ENCODE results near the gene SFRP5. TPM values are rescaled to one million over a fixed set of nuclear protein-coding genes. Genes with fewer than 3 reads are reported as not detected.

The SFRP5 gene
- total and polyA plus RNA-seq, 10 of the 15 experiments (the other 5 are each of a cell fraction or from before 2014, with no cell fraction given): not detected

DNA sequence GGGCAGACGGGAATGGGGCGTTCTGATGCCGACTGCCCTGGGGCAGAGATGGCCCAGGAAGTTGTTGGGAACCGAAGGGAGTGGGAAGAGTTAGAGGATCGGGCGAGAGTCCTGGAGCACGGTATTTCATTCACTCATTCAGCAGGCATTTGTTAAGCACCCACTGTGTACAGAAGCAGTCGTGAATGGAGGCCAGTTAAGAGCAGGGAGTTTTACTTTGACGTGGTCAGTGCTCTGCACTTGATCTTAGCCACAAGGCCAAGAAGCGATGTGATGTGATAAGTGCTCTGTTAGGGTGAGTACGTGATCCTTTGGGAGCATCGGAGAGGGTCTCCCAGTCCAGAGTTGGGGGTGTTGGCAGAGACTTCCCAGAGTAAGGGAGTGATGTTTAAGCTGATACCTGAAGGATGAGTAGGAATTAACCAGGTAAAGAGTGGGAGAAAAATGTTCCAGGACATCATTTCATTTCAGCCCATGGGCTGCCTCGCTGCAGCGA, 34.0 kb downstream of the SFRP5 start:
- peak overlapping the region; percentile 91 for H3K27ac ChIP-seq (ENCODE audit: control insufficient read depth, insufficient read depth)

GRCh38 chr10:97736902-97737769, 34.7 kb downstream of the SFRP5 start, which contains the start of gene ZFYVE27:
ZFYVE27 (plus strand) TSS chr10:97737128; CDS start chr10:97738478, 1,350 bp downstream.
- SMC1A ChIA-PET (ENCODE audit: uncharacterized antibody, unreplicated experiment): interaction anchor here (0.7 to 4.5 kb wide), 13 partner anchors 8 to 183 kb away, joined by 3 to 24 read pairs (median 5); partner anchors contain the start of gene AVPI1
- TF ChIP-seq USF2 (IDR thresholded peaks at IDR 0.05; ENCODE audit: borderline replicate concordance, low read depth, low read length) (no peak), ZNF274 (IDR thresholded peaks at IDR 0.05; ENCODE audit: insufficient read depth, insufficient read length) (no peak), BACH1 (IDR thresholded peaks at IDR 0.05; ENCODE audit: borderline replicate concordance) (peak; percentile 78; the same call in 1 of the 2 replicates), TARDBP (IDR thresholded peaks at IDR 0.05; ENCODE audit: borderline replicate concordance) (no peak), NFYA (IDR thresholded peaks at IDR 0.05; ENCODE audit: borderline replicate concordance, low read depth, low read length) (no peak), TBL1XR1 (IDR thresholded peaks at IDR 0.05; ENCODE audit: low read depth, low read length) (no peak), TCF3 (IDR thresholded peaks at IDR 0.05; ENCODE audit: borderline replicate concordance, insufficient read depth, low read depth, low read length) (no peak), RAD21 (IDR thresholded peaks at IDR 0.05; ENCODE audit: insufficient read depth, low read depth, low read length) (no peak)
- TF ChIP-seq, protein P1, sequence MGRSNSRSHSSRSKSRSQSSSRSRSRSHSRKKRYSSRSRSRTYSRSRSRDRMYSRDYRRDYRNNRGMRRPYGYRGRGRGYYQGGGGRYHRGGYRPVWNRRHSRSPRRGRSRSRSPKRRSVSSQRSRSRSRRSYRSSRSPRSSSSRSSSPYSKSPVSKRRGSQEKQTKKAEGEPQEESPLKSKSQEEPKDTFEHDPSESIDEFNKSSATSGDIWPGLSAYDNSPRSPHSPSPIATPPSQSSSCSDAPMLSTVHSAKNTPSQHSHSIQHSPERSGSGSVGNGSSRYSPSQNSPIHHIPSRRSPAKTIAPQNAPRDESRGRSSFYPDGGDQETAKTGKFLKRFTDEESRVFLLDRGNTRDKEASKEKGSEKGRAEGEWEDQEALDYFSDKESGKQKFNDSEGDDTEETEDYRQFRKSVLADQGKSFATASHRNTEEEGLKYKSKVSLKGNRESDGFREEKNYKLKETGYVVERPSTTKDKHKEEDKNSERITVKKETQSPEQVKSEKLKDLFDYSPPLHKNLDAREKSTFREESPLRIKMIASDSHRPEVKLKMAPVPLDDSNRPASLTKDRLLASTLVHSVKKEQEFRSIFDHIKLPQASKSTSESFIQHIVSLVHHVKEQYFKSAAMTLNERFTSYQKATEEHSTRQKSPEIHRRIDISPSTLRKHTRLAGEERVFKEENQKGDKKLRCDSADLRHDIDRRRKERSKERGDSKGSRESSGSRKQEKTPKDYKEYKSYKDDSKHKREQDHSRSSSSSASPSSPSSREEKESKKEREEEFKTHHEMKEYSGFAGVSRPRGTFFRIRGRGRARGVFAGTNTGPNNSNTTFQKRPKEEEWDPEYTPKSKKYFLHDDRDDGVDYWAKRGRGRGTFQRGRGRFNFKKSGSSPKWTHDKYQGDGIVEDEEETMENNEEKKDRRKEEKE (IDR thresholded peaks at IDR 0.05): no peak

More for the DNA sequence above, 34.0 kb downstream of the SFRP5 start:
- peak; percentile 53 for ATAC-seq
- in situ Hi-C loops (cut with MboI) (no loop called here), intact Hi-C loops (cut with micrococcal nuclease; ENCODE audit: unreplicated experiment) (no loop called here)
- WGBS (ENCODE audit: insufficient coverage, insufficient replicate concordance, low lambda C conversion rate, missing lambda C conversion rate): 24% methylated on average over 14 of the region's 14 CpGs
- TF ChIP-seq ZZZ3 (IDR thresholded peaks at IDR 0.05; ENCODE audit: control insufficient read depth, insufficient read length, low read depth) (no peak), ZNF24 (IDR thresholded peaks at IDR 0.05) (peak; percentile 73)
- ChIA-PET POLR2A (no interaction called here), CTCF (interaction anchor here (1.4 kb wide), 1 partner anchor 36 kb away, joined by 3 read pairs; no protein-coding TSS in a partner anchor), RAD21 (ENCODE audit: unreplicated experiment) (no interaction called here), SMC1A (ENCODE audit: uncharacterized antibody, unreplicated experiment) (no interaction called here)
- peaks cover 10% of the 10 kb centered on the region for H3K4me1 ChIP-seq (ENCODE audit: control insufficient read depth, insufficient read depth, low read length)
- no peak for DNase-seq (ENCODE audit: low read depth, low spot score)
- H3K9ac ChIP-seq (ENCODE audit: control insufficient read depth, insufficient read depth, low read length): peak overlapping the region; percentile 91
- H3K36me3 ChIP-seq (ENCODE audit: control insufficient read depth in 2 of 2, insufficient read depth in 2 of 2, low read length in 1 of 2): peaks cover 0 to 3% of the 10 kb centered on the region in 2 experiments; a peak in 2 of 4 replicates
- H3K4me2 ChIP-seq (ENCODE audit: control insufficient read depth, insufficient read depth): peak overlapping the region; percentile 70
- H3K27me3 ChIP-seq (replicated peaks in 1 of 2; ENCODE audit: control insufficient read depth in 2 of 2, insufficient read depth in 2 of 2, low read length in 1 of 2): no peaks in the 10 kb centered on the region
- peaks cover 40% of the 10 kb centered on the region for H3K79me2 ChIP-seq (ENCODE audit: control insufficient read depth, insufficient read depth, low read length)
- FAIRE-seq: peak; percentile 35
- H2AFZ ChIP-seq (ENCODE audit: control insufficient read depth, low read depth, low read length): peak overlapping the region; percentile 86; the same call in 1 of the 2 replicates
- no peaks in the 10 kb centered on the region; the same call in 2 of the 3 replicates for H3K9me3 ChIP-seq (replicated peaks; ENCODE audit: control insufficient read depth, insufficient read depth, low read length)
- no peaks in the 10 kb centered on the region for H4K20me1 ChIP-seq (ENCODE audit: control insufficient read depth, insufficient read depth)
- H3K4me3 ChIP-seq: peak overlapping the region; percentile 91
- no TSS peak for BruUV-seq (replicated peaks)

More at GRCh38 chr10:97736902-97737769, 34.7 kb downstream of the SFRP5 start, which contains the start of gene ZFYVE27:
- ChIA-PET CTCF (interaction anchor here (0.7 to 21.5 kb wide), 12 partner anchors 8 to 431 kb away, joined by 3 to 416 read pairs (median 6); partner anchors contain the start of genes AVPI1 and MARVELD1), POLR2A (interaction anchor here (0.7 to 1.6 kb wide), 9 partner anchors 34 to 338 kb away, joined by 3 to 6 read pairs (median 4); partner anchors contain the start of gene AVPI1), RAD21 (ENCODE audit: unreplicated experiment) (interaction anchor here (0.6 to 2.8 kb wide), 5 partner anchors 25 to 63 kb away, joined by 3 to 14 read pairs (median 6); partner anchors contain the start of gene AVPI1)
- DNase-seq (ENCODE audit: low read depth, low spot score): peak; percentile 85
- peak within 1 kb of the TSS; percentile 70 for H3K4me2 ChIP-seq (ENCODE audit: control insufficient read depth, insufficient read depth)
- no peaks in the 10 kb centered on the region for H3K27me3 ChIP-seq (replicated peaks in 1 of 2; ENCODE audit: control insufficient read depth in 2 of 2, insufficient read depth in 2 of 2, low read length in 1 of 2)
- under 1% methylated on average over 61 of the region's 72 CpGs for WGBS (ENCODE audit: insufficient coverage, insufficient replicate concordance, low lambda C conversion rate, missing lambda C conversion rate)
- no peaks in the 10 kb centered on the region for H4K20me1 ChIP-seq (ENCODE audit: control insufficient read depth, insufficient read depth)
- peak; percentile 99 for FAIRE-seq
- peak within 1 kb of the TSS; percentile 91 for H3K9ac ChIP-seq (ENCODE audit: control insufficient read depth, insufficient read depth, low read length)
- in situ Hi-C loops (cut with MboI): no loop called here
- peaks cover 40% of the 10 kb centered on the region for H3K79me2 ChIP-seq (ENCODE audit: control insufficient read depth, insufficient read depth, low read length)
- H3K36me3 ChIP-seq (ENCODE audit: control insufficient read depth in 2 of 2, insufficient read depth in 2 of 2, low read length in 1 of 2): peaks cover 0 to 3% of the 10 kb centered on the region in 2 experiments; a peak in 2 of 4 replicates
- H3K4me3 ChIP-seq: peak within 1 kb of the TSS; percentile 91
- H3K9me3 ChIP-seq (replicated peaks; ENCODE audit: control insufficient read depth, insufficient read depth, low read length): no peaks in the 10 kb centered on the region; the same call in 2 of the 3 replicates
- intact Hi-C loops (cut with micrococcal nuclease; ENCODE audit: unreplicated experiment): no loop called here
- peaks cover 10% of the 10 kb centered on the region for H3K4me1 ChIP-seq (ENCODE audit: control insufficient read depth, insufficient read depth, low read length)
- ATAC-seq: peak; percentile 90
- peak within 1 kb of the TSS; percentile 91 for H3K27ac ChIP-seq (ENCODE audit: control insufficient read depth, insufficient read depth)
- TSS peak; percentile 59 for BruUV-seq (replicated peaks)
- peak within 1 kb of the TSS; percentile 86 for H2AFZ ChIP-seq (ENCODE audit: control insufficient read depth, low read depth, low read length)
